IMR-90 (cell line): Measurements from ENCODE around the gene SAFB2. TPM values are rescaled to one million over a fixed set of nuclear protein-coding genes. Genes with fewer than 3 reads are reported as not detected.

Experiments
- ATAC-seq: fragments of 200-7000 bp; cut with Tn5 transposase; 2 replicates; pipeline ENCODE4 v1.9.1; 2020; ENCODE audit warnings: low read depth, mild to moderate bottlenecking, moderate library complexity
- BruUV-seq: library from RNA; stranded (reverse); fragments of 400-500 nt; replicated peaks from 2 replicates; lab custom pipeline; 2021; lab: Mats Ljungman, UMichigan
- CTCF ChIA-PET: fragments of 300-600 bp; formaldehyde crosslinking; extraction: SDS; loops from one replicate; lab custom pipeline; 2021; ENCODE audit warnings: antibody characterized with exemption; lab: Yijun Ruan, JAX
- POLR2A ChIA-PET: fragments of 300-600 bp; sonication (Branson Sonifier 250); formaldehyde crosslinking; loops from one replicate; lab custom pipeline; 2022; ENCODE audit warnings: antibody characterized with exemption; ENCODE audit not compliant: unreplicated experiment; lab: Charles Lee
- DNase-seq: peaks from one replicate; pipeline ENCODE4 v3.0.0; 2013
- H2AFZ ChIP-seq: replicated peaks from 2 replicates; pipeline ENCODE3; 2013; ENCODE audit warnings: low read length, mild to moderate bottlenecking; ENCODE audit not compliant: poor library complexity
- H2AK5ac ChIP-seq: 2 replicates; pipeline ENCODE4 v1.6.1; 2013; ENCODE audit warnings: low read depth, low read length, inconsistent platforms
- H2AK9ac ChIP-seq: replicated peaks from 2 replicates; pipeline ENCODE3; 2013; ENCODE audit warnings: mild to moderate bottlenecking, low read depth, low read length, moderate library complexity; ENCODE audit not compliant: poor library complexity
- H2BK120ac ChIP-seq: 2 replicates; pipeline ENCODE4 v1.6.1; 2013; ENCODE audit warnings: low read depth, low read length, inconsistent platforms
- H2BK15ac ChIP-seq: 3 replicates; pipeline ENCODE4 v1.6.1; 2013; ENCODE audit warnings: low read depth, low read length, inconsistent platforms
- H2BK20ac ChIP-seq: 2 replicates; pipeline ENCODE4 v1.6.1; 2013; ENCODE audit warnings: low read depth, mild to moderate bottlenecking, inconsistent platforms, low read length, moderate library complexity
- H2BK5ac ChIP-seq: 2 replicates; pipeline ENCODE4 v1.6.1; 2013; ENCODE audit warnings: mild to moderate bottlenecking, low read depth, low read length, inconsistent platforms; ENCODE audit not compliant: poor library complexity, severe bottlenecking
- H3K14ac ChIP-seq: replicated peaks from 2 replicates; pipeline ENCODE4 v1.6.1; 2013; ENCODE audit warnings: low read depth, low read length, inconsistent platforms
- H3K18ac ChIP-seq: 2 replicates; pipeline ENCODE4 v1.6.1; 2013; ENCODE audit warnings: low read depth, low read length, control low read depth
- H3K23ac ChIP-seq: 2 replicates; pipeline ENCODE4 v1.6.1; 2013; ENCODE audit warnings: low read depth, low read length, inconsistent platforms
- H3K27ac ChIP-seq: 2 replicates; pipeline ENCODE4 v1.5.1; 2013; ENCODE audit warnings: mild to moderate bottlenecking, control low read depth, low read length; ENCODE audit not compliant: insufficient read depth
- H3K27me3 ChIP-seq: 2 replicates; pipeline ENCODE4 v1.6.1; 2013; ENCODE audit warnings: low read length; ENCODE audit not compliant: control insufficient read depth, insufficient read depth
- H3K36me3 ChIP-seq: 2 replicates; pipeline ENCODE4 v1.6.1; 2013; ENCODE audit warnings: low read length, mixed read lengths; ENCODE audit not compliant: control insufficient read depth, insufficient read depth
- H3K4ac ChIP-seq: 2 replicates; pipeline ENCODE4 v1.6.1; 2013; ENCODE audit warnings: low read depth, low read length, inconsistent platforms
- H3K4me1 ChIP-seq: 2 replicates; pipeline ENCODE4 v1.6.1; 2013; ENCODE audit warnings: low read length, mixed read lengths; ENCODE audit not compliant: control insufficient read depth, insufficient read depth
- H3K4me2 ChIP-seq: 2 replicates; pipeline ENCODE4 v1.6.1; 2013; ENCODE audit warnings: low read depth, mild to moderate bottlenecking, control low read depth, low read length, moderate library complexity
- H3K4me3 ChIP-seq: 2 replicates; pipeline ENCODE4 v1.5.1; 2013; ENCODE audit warnings: low read depth, mild to moderate bottlenecking, control low read depth, low read length, moderate library complexity; ENCODE audit not compliant: insufficient read depth
- H3K56ac ChIP-seq: 2 replicates; pipeline ENCODE4 v1.6.1; 2013; ENCODE audit warnings: low read length, inconsistent platforms; ENCODE audit not compliant: insufficient read depth; ENCODE audit errors: extremely low read depth
- H3K79me1 ChIP-seq, 2 experiments: 2 replicates each; pipeline ENCODE4 v1.6.1; 2013; ENCODE audit warnings: low read length in 2 of 2, inconsistent platforms in 1 of 2, low read depth in 1 of 2
- H3K9ac ChIP-seq: 2 replicates; pipeline ENCODE4 v1.6.1; 2013; ENCODE audit warnings: low read depth, low read length, control low read depth
- H3K9me1 ChIP-seq: 2 replicates; pipeline ENCODE4 v1.6.1; 2013; ENCODE audit warnings: low read length, inconsistent platforms; ENCODE audit not compliant: insufficient read depth
- H3K9me3 ChIP-seq: 2 replicates; pipeline ENCODE4 v1.6.1; 2013; ENCODE audit warnings: low read length; ENCODE audit not compliant: control insufficient read depth, insufficient read depth
- H4K20me1 ChIP-seq: 2 replicates; pipeline ENCODE4 v1.6.1; 2013; ENCODE audit warnings: low read length, inconsistent platforms; ENCODE audit not compliant: insufficient read depth
- H4K5ac ChIP-seq: 2 replicates; pipeline ENCODE4 v1.6.1; 2013; ENCODE audit warnings: mild to moderate bottlenecking, low read depth, low read length, control low read depth
- H4K8ac ChIP-seq, 2 experiments: 2 replicates each; pipeline ENCODE4 v1.6.1; 2013; ENCODE audit warnings: low read depth in 2 of 2, low read length in 2 of 2, control low read depth in 1 of 2, inconsistent platforms in 1 of 2
- H4K91ac ChIP-seq: 2 replicates; pipeline ENCODE4 v1.6.1; 2013; ENCODE audit warnings: low read depth, low read length, inconsistent platforms; ENCODE audit not compliant: insufficient read depth
- BHLHE40 ChIP-seq: fragments of 150-350 bp; IDR thresholded peaks from 2 replicates; pipeline ENCODE4 v1.6.1; 2016; ENCODE audit warnings: mild to moderate bottlenecking, low read depth, low read length
- CEBPB ChIP-seq: IDR thresholded peaks from 2 replicates; pipeline ENCODE4 v1.6.1; 2012; ENCODE audit warnings: low read depth, low read length, improper control_type of control experiment
- CHD1 ChIP-seq: IDR thresholded peaks from 2 replicates; pipeline ENCODE4 v1.6.1; 2012; ENCODE audit warnings: low read depth, low read length, improper control_type of control experiment
- CTCF ChIP-seq: conservative IDR thresholded peaks from 2 replicates; pipeline ENCODE4 v1.5.1; 2012; ENCODE audit warnings: mild to moderate bottlenecking, low read depth, low read length, improper control_type of control experiment
- ELK1 ChIP-seq: fragments of 150-350 bp; IDR thresholded peaks from 2 replicates; pipeline ENCODE4 v1.6.1; 2016; ENCODE audit warnings: low read depth, mild to moderate bottlenecking, low read length, moderate library complexity, borderline replicate concordance
- FOS ChIP-seq: fragments of 150-350 bp; IDR thresholded peaks from 2 replicates; pipeline ENCODE4 v1.6.1; 2016; ENCODE audit warnings: low read depth, low read length
- MAFK ChIP-seq: IDR thresholded peaks from 2 replicates; pipeline ENCODE4 v1.6.1; 2012; ENCODE audit warnings: low read depth, low read length, improper control_type of control experiment
- MAZ ChIP-seq: IDR thresholded peaks from 2 replicates; pipeline ENCODE4 v1.6.1; 2012; ENCODE audit warnings: low read depth, mild to moderate bottlenecking, low read length, improper control_type of control experiment, moderate library complexity, borderline replicate concordance
- MXI1 ChIP-seq: IDR thresholded peaks from 2 replicates; pipeline ENCODE4 v1.6.1; 2012; ENCODE audit warnings: low read depth, mild to moderate bottlenecking, low read length, moderate library complexity, borderline replicate concordance
- NFE2L2 ChIP-seq: fragments of 150-350 bp; IDR thresholded peaks from 2 replicates; pipeline ENCODE4 v1.6.1; 2016; ENCODE audit warnings: low read depth, mild to moderate bottlenecking, low read length
- POLR2A ChIP-seq: IDR thresholded peaks from 2 replicates; pipeline ENCODE4 v1.6.1; 2012; ENCODE audit warnings: mild to moderate bottlenecking, low read depth, low read length
- RAD21 ChIP-seq: IDR thresholded peaks from 2 replicates; pipeline ENCODE4 v1.6.1; 2012; ENCODE audit warnings: low read length, improper control_type of control experiment
- RCOR1 ChIP-seq: IDR thresholded peaks from 2 replicates; pipeline ENCODE4 v1.6.1; 2012; ENCODE audit warnings: mild to moderate bottlenecking, low read length, improper control_type of control experiment; ENCODE audit not compliant: insufficient replicate concordance
- RFX5 ChIP-seq: IDR thresholded peaks from 2 replicates; pipeline ENCODE4 v1.8.0; 2012; ENCODE audit warnings: low read depth, mild to moderate bottlenecking, low read length, moderate library complexity
- SMC3 ChIP-seq: fragments of 150-350 bp; IDR thresholded peaks from 2 replicates; pipeline ENCODE4 v1.6.1; 2016; ENCODE audit warnings: low read depth, mild to moderate bottlenecking, antibody characterized with exemption, low read length, moderate library complexity
- USF2 ChIP-seq: fragments of 150-350 bp; IDR thresholded peaks from 2 replicates; pipeline ENCODE4 v1.6.1; 2017; ENCODE audit warnings: mild to moderate bottlenecking, antibody characterized with exemption, low read length, low read depth
- WGBS, 2 experiments: methylation state at CpG; one replicate each; pipeline versions ENCODE4 v1.1.5 to v1.1.7; 2013; ENCODE audit warnings: missing lambda C conversion rate in 2 of 2; ENCODE audit not compliant: insufficient read length in 1 of 2; ENCODE audit errors: extremely low coverage in 2 of 2; 5-methylcytosine and 5-hydroxymethylcytosine counted together
- dilution Hi-C: fragments of 300-500 bp; cut with HindIII; formaldehyde crosslinking; loops from one replicate; pipeline ENCODE4 v1.14.3; 2018; ENCODE audit warnings: low sequenced_read_pairs; ENCODE audit not compliant: unreplicated experiment
- in situ Hi-C: fragments of 300-500 bp; cut with MboI; formaldehyde crosslinking; loops from 3 replicates; pipeline ENCODE4 v1.14.3; 2019; ENCODE audit warnings: low sequenced_read_pairs, inconsistent platforms, mixed read lengths
- intact Hi-C: fragments of 100-400 bp; cut with micrococcal nuclease; formaldehyde crosslinking; loops from 2 replicates; pipeline ENCODE4 v1.10.0; 2022
- polyA plus RNA-seq, 3 experiments: library from polyadenylated mRNA; depleted of rRNA; stranded (reverse); fragments of >200 nt; gene quantifications; 2 replicates each; pipeline ENCODE4 v1.2.3, GENCODE V29; 2012; ENCODE audit warnings: low replicate concordance in 1 of 3
- total RNA-seq: library from RNA; depleted of rRNA; stranded (reverse); fragments of >200 nt; gene quantifications from 2 replicates; pipeline ENCODE4 v1.2.3, GENCODE V29; 2012

Gene SAFB2
- total and polyA plus RNA-seq, 2 of the 4 experiments (the other 2 are of a cell fraction) = 11.8 to 26.2 TPM

- POLR2A ChIA-PET = no interaction called here
Observed at GRCh38 chr19:5567970-5568407, 54.6 kb downstream of the SAFB2 start.

More at GRCh38 chr19:5567970-5568407, 54.6 kb downstream of the SAFB2 start:
- no peak overlapping the region for H2AK5ac ChIP-seq
- H2AFZ ChIP-seq = no peak overlapping the region
- H3K9me3 ChIP-seq = 0 out of 2 replicates have a peak, but pooled peaks cover 1% of the 10 kb centered on the region
- peaks cover 32% of the 10 kb centered on the region for H3K27me3 ChIP-seq
- no peak overlapping the region for H3K4ac ChIP-seq
- H2BK120ac ChIP-seq = no peak overlapping the region
- intact Hi-C loops = no loop called here
- H2AK9ac ChIP-seq = no peak overlapping the region
- no peak overlapping the region for H3K27ac ChIP-seq
- in situ Hi-C loops = no loop called here
- no peak overlapping the region for H4K91ac ChIP-seq
- CTCF ChIA-PET = no interaction called here
- no peak overlapping the region for H3K56ac ChIP-seq
- H2BK15ac ChIP-seq = no peak overlapping the region
- BruUV-seq = no TSS peak
- no peaks in the 10 kb centered on the region for H3K36me3 ChIP-seq
- H3K4me1 ChIP-seq = peaks cover 2% of the 10 kb centered on the region; the same call in 1 of the 2 replicates
- no peak overlapping the region for H3K9ac ChIP-seq
- no peak overlapping the region for H3K18ac ChIP-seq
- H3K4me3 ChIP-seq = no peak overlapping the region
- H4K20me1 ChIP-seq = no peaks in the 10 kb centered on the region
- 0 out of 2 replicates have a peak overlapping the region, but pooled peaks have one; percentile 40 for H3K4me2 ChIP-seq
- TF ChIP-seq POLR2A = no peak
- TF ChIP-seq RAD21 = no peak
- no peak for TF ChIP-seq ELK1
- no peak for TF ChIP-seq CHD1
- TF ChIP-seq MAZ = no peak
- TF ChIP-seq CTCF = no peak
- no peak for TF ChIP-seq RFX5
- TF ChIP-seq MAFK = no peak
- TF ChIP-seq SMC3 = no peak
- TF ChIP-seq FOS = no peak
- no peak for TF ChIP-seq BHLHE40
- no peak for TF ChIP-seq NFE2L2
- no peak for TF ChIP-seq MXI1
- no peak for TF ChIP-seq RCOR1
- no peak for TF ChIP-seq USF2
- no peak for TF ChIP-seq CEBPB
- H3K14ac ChIP-seq = no peak overlapping the region
- H4K5ac ChIP-seq = no peak overlapping the region
- dilution Hi-C loops = no loop called here
- no peak overlapping the region for H4K8ac ChIP-seq
- DNase-seq (no peak), ATAC-seq (peak; percentile 68)
- no peaks in the 10 kb centered on the region for H3K79me1 ChIP-seq
- H2BK20ac ChIP-seq = no peak overlapping the region
- no peak overlapping the region for H3K23ac ChIP-seq
- 8% methylated on average over 24 of the region's 40 CpGs; no CpG with 5 or more reads in 1 of the 2 experiments for WGBS, 2 experiments
- no peak overlapping the region for H2BK5ac ChIP-seq
- H3K9me1 ChIP-seq = no peaks in the 10 kb centered on the region
